HG02943 (cell line): ENCODE data around the gene MBLAC1.
"Not testable (repeated sequence)": the region's sequence is repeated elsewhere in the genome, so short reads cannot be mapped to it uniquely, and the experiment has no call there.

ENCODE experiments used
- ATAC-seq: cut with Tn5 transposase; IDR thresholded peaks from one replicate; pipeline ENCODE4 v1.9.1; 2021; ENCODE audit warnings: mild to moderate bottlenecking, low read depth, moderate library complexity; ENCODE audit not compliant: unreplicated experiment

MBLAC1 gene

DNA sequence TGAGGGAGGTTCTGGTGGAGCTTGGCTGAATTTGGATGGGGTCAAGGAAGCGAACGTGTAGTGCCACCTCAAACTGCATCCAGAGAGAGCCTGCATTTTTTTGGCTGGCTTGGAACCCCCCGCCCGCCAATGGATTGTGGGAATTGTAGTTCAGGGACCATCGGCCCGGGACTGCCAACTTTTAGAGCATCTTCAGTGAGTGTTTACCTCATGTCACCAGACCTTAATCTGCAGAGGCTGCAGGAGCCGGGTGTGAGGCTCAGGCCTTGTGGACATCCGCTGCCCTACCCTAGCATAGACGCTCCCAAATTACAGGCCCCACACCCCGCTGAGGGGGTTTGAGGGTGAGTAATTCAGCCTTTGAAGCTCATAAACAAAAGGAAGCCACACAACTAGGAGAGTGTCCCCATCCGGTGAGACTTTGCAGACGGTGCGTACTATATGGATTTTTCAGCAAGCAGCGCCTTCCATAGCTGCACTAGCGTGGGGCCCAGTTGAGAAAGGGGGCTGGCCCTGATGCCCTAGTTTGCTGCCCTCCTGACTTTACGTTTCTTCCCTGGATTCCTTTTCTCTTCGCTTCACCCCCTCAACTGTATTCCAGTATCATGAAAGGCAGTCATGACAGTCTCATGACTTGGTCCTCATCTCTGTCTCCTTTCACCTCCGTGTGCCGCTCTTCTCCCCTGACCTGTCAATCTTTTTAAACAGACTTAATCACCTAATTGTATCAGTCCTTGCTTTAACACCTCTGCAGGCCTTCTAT is 6.6 kb upstream of the MBLAC1 start:
- ATAC-seq: peak; percentile 42

DNA sequence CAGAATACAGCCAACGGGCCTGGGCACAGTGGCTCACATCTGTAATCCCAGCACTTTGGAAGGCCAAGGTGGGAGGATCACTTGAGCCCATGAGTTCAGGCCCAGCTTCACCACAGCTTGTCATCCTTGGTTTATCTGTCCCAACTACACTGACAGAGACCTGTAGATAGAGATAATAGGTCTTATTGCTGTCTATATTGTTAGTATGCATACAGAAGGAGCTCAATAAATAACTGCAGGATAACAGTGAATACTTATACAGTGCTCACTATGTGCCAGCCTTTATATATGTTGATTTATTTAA is 6.1 kb upstream of the MBLAC1 start:
- ATAC-seq: no peak

DNA sequence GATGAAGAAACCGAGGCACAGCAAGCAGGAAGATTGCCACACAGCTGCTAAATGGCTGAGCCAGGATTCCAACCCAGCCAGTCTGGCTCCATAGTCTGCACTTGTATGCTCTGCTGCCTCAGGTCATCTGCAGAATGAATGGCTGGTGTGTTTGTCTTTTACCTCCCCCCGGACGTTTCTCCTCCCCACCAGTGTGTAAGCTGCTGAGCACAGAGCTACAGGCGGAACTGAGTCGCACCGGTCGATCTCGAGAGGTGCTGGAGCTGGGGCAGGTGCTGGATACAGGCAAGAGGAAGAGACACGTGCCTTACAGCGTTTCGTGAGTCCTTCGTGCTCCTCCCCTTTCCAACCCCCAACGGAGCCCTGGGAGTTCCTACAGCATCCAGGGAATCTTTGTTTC is 4.7 kb upstream of the MBLAC1 start:
- no peak for ATAC-seq

DNA sequence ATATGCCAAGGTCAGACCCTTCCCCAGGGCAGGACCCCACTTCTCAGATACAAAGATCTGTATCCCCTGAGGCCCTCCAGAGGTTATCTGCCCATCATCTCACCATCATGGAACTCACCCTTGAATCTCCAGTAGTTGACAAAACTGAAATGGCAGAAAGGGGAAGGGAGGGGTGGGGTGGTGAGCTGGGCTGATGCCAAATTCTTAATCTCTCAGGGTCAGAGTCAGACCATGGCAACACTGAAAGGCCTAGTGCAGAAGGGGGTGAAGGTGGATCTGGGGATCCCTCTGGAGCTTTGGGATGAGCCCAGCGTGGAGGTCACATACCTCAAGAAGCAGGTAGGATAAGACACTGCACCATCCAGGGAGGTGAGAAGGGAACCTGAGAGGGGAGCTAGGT is 4.2 kb upstream of the MBLAC1 start:
- no peak for ATAC-seq

DNA sequence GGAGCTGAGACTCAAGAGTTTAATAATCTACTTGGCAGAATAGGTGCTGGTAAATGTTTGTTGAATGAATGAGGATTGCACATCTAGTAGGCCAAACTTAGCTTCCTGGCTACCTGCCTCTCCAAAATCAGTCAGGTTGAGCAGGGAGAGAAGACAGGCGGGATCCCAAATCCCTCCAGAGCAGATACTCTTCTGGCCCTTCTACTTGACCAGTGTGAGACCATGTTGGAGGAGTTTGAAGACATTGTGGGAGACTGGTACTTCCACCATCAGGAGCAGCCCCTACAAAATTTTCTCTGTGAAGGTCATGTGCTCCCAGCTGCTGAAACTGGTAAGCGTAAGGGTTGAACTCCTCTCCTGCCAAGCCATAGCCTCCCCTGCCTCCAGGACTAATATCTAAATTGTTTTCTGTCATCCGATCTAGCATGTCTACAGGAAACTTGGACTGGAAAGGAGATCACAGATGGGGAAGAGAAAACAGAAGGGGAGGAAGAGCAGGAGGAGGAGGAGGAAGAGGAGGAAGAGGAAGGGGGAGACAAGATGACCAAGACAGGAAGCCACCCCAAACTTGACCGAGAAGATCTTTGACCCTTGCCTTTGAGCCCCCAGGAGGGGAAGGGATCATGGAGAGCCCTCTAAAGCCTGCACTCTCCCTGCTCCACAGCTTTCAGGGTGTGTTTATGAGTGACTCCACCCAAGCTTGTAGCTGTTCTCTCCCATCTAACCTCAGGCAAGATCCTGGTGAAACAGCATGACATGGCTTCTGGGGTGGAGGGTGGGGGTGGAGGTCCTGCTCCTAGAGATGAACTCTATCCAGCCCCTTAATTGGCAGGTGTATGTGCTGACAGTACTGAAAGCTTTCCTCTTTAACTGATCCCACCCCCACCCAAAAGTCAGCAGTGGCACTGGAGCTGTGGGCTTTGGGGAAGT is 2.2 kb upstream of the MBLAC1 start:
- no peak for ATAC-seq

DNA sequence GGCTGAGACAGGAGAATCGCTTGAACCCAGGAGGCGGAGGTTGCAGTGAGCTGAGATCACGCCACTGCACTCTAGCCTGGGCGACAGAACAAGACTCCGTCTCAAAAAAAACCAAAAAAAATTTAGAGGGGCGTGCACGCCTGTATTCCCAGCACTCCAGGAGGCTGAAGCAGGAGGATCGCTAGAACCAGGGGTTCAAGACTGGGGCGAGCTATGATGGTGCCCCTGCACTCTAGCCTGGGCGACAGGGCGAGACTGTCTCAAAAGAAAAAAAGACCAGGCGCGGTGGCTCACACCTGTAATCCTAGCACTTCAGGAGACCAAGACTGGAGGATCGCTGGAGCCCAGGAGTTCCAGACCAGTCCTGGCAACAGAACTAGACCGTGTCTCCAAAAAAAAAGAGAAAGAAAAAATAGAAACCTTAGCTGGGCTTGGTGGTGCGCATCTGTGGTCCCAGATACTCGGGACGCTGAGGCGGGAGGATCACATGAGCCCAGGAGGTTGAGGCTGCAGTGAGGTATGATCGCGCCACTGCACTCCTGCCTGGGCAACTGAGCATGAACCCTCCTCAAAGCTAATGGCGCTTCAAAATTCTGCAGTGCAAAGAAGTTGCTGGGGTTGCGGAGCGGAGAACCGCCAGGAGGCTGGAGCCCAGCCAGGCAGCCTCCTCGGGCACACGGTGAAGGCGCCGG is 382 bp upstream of the MBLAC1 start:
- ATAC-seq: peak; percentile 25

DNA sequence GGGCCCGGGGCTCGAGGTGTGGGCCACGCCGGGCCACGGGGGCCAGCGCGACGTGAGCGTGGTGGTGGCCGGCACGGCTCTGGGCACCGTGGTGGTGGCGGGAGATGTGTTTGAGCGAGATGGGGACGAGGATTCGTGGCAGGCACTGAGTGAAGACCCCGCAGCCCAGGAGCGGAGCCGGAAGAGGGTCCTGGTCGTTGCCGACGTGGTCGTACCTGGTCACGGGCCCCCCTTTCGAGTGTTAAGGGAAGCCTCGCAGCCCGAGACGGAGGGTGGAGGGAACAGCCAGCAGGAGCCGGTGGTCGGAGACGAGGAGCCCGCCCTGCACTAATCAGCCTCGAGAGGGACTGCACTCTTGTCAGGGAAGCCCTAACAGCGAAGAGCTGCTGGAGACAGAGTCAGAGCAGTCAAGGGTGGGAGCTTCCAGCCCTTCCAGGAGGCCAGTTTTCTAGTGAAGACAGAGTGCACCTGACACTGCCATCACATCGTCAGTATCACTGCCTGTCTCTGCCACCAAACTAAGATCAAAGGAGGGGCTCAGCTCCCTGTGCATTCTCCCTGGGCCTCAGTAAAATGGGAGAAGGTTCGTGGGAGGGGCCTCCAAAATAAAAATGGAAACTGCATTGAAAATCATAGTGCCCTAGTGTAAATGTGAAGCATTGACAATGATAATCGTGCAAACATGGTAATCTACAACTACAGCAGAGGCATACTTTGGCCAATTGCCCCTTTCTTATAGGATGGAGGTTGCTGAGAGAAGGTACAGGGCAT is 1.3 kb downstream of the MBLAC1 start:
- ATAC-seq: no peak

DNA sequence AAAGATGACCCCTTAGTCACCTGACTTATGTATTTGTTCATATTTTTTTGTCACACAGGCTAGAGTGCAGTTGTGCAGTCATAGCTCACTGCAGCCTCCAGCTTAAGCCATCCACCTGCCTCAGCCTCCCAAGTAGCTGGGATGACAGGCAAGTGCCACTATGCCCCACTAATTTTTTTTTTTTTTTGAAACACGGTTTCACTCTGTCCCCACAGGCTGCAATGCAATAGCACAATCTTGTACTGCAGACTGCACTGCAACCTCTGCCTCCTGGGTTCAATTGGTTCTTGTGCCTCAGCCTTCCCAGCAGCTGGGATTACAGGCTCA is 1.8 kb downstream of the MBLAC1 start:
- no peak for ATAC-seq

DNA sequence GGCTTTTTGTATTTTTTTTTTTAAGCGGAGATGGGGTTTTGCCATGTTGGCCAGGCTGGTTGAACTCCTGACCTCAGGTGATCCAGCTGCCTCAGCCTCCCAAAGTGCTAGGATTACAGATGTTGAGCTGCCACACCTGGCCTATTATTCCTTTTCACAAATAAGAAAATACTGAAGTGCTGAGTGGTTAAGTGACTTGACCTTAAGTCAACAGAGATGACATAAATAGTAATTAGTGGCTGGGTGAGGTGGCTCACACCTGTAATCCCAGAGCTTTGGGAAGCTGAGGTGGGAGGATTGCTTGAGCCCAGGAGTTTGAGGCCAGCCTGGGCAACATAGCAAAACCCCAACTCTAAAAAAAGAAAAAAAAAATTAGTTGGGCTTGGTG is 3.4 kb downstream of the MBLAC1 start:
- ATAC-seq: not testable (repeated sequence)

DNA sequence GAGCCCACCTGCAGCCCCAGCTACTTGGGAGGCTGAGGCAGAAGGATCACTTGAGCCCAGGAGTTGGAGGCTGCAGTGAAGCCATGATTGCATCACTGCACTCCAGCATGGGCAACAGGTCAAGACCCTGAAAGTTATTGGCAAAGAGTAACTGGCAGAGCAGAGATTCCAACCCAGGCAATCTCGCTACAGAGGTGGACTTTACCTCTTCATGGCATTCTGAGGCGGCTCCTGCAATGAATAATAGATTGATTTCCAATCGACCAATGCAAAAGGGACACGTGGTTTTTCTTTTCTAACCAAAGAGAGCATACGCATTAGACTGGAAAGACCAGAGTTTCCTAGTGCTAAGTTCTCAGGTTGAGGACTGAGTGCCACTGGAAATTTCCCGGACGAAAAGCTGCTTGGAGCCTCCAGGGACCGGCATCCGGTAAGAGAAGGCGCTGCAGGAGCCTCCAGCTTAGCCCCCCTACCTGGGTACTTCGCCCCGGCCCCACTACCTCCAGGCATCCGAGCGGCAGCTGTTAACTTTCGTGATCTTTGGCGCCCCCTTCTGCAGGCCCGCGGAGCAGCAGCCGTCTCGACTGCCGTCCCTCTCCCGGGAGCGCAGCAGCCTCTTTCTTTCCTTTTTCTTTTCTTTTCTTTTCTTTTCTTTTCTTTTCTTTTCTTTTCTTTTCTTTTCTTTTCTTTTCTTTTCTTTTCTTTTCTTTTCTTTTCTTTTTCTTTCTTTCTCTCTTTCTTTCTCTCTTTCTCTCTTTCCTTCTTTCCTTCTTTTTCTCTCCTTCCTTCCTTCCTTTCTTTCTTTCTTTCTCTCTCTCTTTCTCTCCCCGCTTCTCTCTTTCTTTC is 4.1 kb downstream of the MBLAC1 start:
- ATAC-seq: no peak

DNA sequence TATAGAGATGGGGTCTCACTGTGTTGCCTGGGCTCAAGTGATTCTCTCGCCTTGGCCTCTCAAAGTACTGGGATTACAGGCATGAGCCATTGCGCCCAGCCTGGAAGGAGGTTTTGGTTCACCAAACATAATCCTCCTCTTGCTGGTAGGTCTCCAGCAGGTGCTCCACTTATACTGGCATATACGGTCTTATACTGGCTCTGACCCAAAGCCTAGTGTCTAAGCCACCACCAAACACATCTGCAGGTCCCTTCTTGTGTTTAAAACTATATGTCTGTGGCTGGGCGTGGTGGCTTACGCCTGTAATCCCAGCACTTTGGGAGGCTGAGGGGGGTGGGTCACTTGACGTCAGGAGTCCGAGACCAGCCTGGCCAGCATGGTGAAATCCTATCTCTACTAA is 5.4 kb downstream of the MBLAC1 start:
- ATAC-seq: no peak

DNA sequence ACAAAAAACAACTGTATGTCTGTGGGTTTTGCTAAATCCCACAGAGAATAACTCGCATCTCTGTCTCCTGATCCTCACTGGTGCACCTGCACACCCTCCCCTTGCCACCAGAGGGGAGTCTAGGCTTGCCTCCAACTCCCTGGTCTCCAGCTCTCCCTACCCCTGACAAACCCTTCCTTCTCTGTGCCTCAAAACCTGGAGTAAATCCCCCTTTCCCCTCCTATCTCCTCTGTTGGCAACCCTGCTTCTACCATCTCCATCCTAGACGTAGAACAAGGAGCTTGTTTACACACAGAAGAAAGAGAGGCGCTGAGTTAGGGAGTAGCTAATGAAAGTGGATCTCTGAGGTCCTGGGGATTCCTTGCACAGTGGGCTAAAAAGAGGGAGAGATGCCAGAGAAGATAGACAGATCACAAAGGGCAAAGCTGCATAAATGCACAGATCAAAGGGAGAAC is 6.0 kb downstream of the MBLAC1 start:
- ATAC-seq: no peak

DNA sequence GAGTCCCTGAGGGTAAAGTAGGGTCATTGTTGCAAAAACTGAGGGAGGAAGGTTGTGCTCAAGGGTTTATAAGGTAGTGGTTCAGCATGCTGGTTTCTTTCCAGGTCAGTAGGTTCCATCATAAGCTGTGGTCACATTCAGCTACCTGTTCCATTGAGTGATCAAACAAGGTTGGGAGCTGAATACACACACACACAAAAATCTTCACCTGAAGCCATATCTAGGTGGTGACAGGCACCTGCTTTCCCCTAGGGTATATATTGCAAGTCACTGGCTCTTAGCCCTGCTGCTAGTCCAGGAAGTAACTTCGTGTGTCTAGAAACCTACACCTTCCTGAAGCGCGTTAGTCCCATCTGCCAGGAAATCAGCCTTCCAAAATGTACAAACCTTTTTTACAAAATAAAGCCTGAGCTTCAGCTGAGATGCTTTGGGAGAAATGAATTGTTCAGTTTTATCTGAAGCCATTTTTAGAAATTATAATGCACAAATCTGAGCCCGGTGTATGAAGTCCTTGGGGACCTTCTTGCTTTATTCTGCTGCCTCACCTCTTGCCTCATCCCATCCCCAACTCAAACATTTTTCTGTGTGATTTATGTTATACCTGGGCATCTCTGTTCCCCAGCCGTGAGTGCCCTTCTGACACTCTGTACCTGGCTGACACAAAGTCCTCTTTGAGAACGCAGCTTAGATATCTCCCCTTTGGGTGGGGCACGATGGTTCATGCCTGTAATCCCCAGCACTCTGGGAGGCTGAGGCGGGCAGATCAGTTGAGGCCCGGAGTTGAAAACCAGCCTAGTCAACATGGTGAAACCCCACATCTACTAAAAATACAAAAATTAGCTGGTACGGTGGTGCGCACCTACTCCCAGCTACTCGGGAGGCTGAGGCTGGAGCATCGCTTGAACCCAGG is 11.3 kb downstream of the MBLAC1 start:
- no peak for ATAC-seq

DNA sequence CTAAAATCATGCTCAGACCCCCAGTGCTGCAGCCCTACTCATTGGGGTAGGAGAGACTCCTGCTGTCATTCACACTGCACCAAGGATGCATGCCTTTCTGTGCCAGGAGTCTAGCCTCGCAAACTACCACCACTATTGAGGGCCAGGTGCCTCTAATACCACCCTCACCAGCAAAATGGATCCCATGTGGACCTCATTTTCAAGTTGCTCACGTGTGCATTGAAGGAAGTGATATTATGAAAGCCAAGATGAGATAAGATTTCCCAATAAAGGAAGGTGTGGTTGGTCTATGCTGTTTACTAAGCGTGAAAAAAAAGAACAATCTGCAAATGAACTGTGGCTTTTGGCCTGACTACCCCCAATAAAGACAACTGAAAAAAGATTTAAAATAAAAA is 14.8 kb downstream of the MBLAC1 start:
- no peak for ATAC-seq

DNA sequence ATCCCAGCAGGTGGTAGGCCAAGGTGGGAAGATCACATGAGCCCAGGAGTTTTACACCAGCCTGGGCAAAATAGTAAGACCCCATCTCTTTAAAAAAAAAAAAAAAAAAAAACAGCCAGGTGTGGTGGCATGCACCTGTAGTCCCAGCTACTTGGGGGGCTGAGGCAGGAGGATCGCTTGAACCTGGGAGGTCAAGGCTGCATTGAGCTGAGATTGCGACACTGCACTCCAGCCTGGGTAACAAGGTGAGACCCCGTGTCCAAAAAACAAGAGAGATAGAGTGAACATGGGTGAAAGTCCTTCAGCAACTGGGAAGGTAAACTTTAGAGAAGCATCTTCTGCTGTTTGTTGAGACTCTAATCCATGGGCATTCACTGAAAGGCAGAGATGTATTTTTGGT is 15.7 kb downstream of the MBLAC1 start:
- ATAC-seq: no peak

DNA sequence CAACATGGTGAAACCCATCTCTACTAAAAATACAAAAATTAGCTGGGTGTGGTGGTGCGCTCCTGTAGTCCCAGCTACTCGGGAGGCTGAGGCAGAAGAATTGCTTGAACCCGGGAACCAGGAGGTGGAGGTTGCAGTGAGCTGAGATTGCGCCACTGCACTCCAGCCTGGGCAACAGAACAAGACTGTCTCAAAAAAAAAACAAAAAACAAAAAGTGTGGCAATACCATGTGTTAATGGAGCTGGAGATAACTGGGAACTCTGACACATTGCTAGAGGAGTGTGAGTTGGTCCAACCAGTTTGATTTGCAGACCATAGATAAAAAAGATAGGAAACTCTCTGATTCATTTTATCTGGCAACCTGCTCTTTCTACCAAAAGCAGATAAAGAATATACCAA is 19.6 kb downstream of the MBLAC1 start:
- not testable (repeated sequence) for ATAC-seq

DNA sequence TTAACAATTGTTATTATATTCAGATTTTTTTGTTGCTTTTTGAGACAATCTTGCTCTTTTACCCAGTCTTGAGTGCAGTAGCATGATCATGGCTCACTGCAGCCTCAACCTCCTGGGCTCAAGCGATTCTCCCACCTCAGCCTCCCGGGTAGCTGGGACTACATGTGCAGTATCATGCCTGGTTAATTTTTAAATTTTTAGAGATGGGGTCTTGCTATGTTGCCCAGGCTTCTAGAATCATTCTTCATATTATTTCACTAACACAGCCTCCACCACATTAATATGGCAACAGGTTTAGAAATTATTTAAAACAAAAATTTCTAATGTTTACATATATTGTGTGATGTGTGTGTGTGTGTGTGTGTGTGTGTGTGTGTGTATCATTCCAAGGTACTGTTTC is 20.5 kb downstream of the MBLAC1 start:
- no peak for ATAC-seq

DNA sequence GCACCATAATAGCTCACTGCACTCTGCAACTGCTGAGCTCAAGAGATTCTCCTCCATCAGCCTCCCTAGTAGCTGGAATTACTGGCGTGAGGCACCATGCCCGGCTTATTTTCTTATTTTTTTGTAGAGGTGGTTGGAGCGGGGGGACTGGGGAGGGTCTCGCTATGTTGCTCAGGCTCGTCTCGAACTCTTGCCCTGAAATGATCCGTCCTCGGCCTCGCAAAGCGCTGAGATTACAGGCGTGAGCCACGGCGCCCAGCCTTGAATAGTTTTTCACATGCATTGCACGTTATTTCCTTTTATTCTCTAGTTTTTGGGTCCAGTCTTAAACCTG is 21.4 kb downstream of the MBLAC1 start:
- no peak for ATAC-seq
